ENCODE data around the gene FADS6.

FADS6 gene

DNA sequence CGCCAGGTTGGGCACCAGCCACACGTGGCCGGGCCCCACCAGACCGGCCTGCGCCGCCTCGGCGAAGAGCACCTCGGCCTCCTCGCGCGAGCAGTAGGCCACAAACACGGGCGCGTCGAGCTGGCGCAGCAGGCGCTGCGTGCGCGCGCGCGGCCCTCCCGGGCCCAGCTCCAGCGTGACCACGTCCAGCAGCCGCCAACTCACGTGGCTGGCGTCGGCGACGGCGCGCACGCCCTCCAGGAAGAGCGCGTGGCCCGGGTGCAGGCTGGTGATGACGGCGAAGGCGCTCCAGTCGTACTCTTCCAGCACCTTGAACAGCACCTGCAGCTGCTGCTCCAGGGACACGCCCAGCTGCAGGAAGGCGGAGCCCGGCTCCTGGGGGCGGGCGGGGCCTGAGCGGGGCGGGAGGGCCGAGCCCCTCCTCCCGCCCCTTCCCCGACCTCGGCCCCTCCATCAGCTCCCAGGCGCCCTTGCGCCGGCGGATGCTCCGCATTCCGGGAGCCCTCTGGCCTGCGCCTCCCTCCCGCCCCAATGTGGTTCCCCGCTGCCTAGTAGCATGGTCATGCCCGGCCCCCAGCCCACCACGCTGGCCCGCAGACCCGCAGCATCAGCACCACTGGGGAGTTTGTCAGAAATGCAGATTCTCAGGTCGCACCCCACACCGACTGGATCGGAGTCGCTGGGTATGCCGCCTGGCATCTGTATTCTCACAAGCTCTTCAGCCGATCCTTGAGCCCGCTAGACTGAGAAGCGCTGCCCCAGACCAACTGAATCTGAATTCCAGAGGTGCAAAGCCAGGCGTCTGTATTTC lies 41.0 kb downstream of the FADS6 start:
- H4K20me1 ChIP-seq (ENCODE audit: insufficient read depth, low read length, poor library complexity, severe bottlenecking): no peaks in the 10 kb centered on the region
- no peaks in the 10 kb centered on the region for H3K9me2 ChIP-seq (replicated peaks; ENCODE audit: low read depth, low read length)
- H3K79me2 ChIP-seq (ENCODE audit: insufficient read depth, low read length): no peaks in the 10 kb centered on the region
- TF ChIP-seq EZH2phosphoT487 (IDR thresholded peaks at IDR 0.05; ENCODE audit: borderline replicate concordance) (no peak), CTCF (conservative IDR thresholded peaks at IDR 0.05; ENCODE audit: low read length) (no peak)
- no peak overlapping the region for H3K9ac ChIP-seq (ENCODE audit: low read depth, low read length, poor library complexity, severe bottlenecking)
- H3K4me1 ChIP-seq (ENCODE audit: insufficient read depth, low read length, poor library complexity, severe bottlenecking): no peaks in the 10 kb centered on the region
- H3K36me3 ChIP-seq (ENCODE audit: insufficient read depth, low read length): no peaks in the 10 kb centered on the region
- H3K4me3 ChIP-seq (ENCODE audit: low read length, poor library complexity, severe bottlenecking): no peak overlapping the region
- no peaks in the 10 kb centered on the region for H3K27me3 ChIP-seq (ENCODE audit: insufficient read depth, low read length, poor library complexity, severe bottlenecking)
- no peaks in the 10 kb centered on the region for H3F3A ChIP-seq (ENCODE audit: low read depth)
- no peak overlapping the region for H3K4me2 ChIP-seq (ENCODE audit: low read depth, low read length, poor library complexity, severe bottlenecking)
- no peaks in the 10 kb centered on the region for H3K9me3 ChIP-seq (ENCODE audit: insufficient read depth, low read depth, low read length)
- H2AFZ ChIP-seq (ENCODE audit: low read length): no peak overlapping the region

GRCh38 chr17:74851612-74852236 lies 41.7 kb downstream of the FADS6 start:
- H4K20me1 ChIP-seq (ENCODE audit: insufficient read depth, low read length, poor library complexity, severe bottlenecking): no peaks in the 10 kb centered on the region
- no peaks in the 10 kb centered on the region for H3K4me1 ChIP-seq (ENCODE audit: insufficient read depth, low read length, poor library complexity, severe bottlenecking)
- TF ChIP-seq EZH2phosphoT487 (IDR thresholded peaks at IDR 0.05; ENCODE audit: borderline replicate concordance) (no peak), CTCF (conservative IDR thresholded peaks at IDR 0.05; ENCODE audit: low read length) (no peak)
- no peaks in the 10 kb centered on the region for H3K9me3 ChIP-seq (ENCODE audit: insufficient read depth, low read depth, low read length)
- no peaks in the 10 kb centered on the region for H3F3A ChIP-seq (ENCODE audit: low read depth)
- no peaks in the 10 kb centered on the region for H3K79me2 ChIP-seq (ENCODE audit: insufficient read depth, low read length)
- H2AFZ ChIP-seq (ENCODE audit: low read length): no peak overlapping the region
- no peak overlapping the region for H3K4me3 ChIP-seq (ENCODE audit: low read length, poor library complexity, severe bottlenecking)
- no peak overlapping the region for H3K4me2 ChIP-seq (ENCODE audit: low read depth, low read length, poor library complexity, severe bottlenecking)
- H3K27me3 ChIP-seq (ENCODE audit: insufficient read depth, low read length, poor library complexity, severe bottlenecking): no peaks in the 10 kb centered on the region
- no peaks in the 10 kb centered on the region for H3K9me2 ChIP-seq (replicated peaks; ENCODE audit: low read depth, low read length)
- no peaks in the 10 kb centered on the region for H3K36me3 ChIP-seq (ENCODE audit: insufficient read depth, low read length)
- H3K9ac ChIP-seq (ENCODE audit: low read depth, low read length, poor library complexity, severe bottlenecking): no peak overlapping the region

GRCh38 chr17:74850914-74851313 lies 42.5 kb downstream of the FADS6 start:
- Histone ChIP-seq H3K36me3 (ENCODE audit: insufficient read depth, low read length) (no peaks in the 10 kb centered on the region), H3F3A (ENCODE audit: low read depth) (no peaks in the 10 kb centered on the region), H3K4me1 (ENCODE audit: insufficient read depth, low read length, poor library complexity, severe bottlenecking) (no peaks in the 10 kb centered on the region), H3K9ac (ENCODE audit: low read depth, low read length, poor library complexity, severe bottlenecking) (no peak overlapping the region), H2AFZ (ENCODE audit: low read length) (no peak overlapping the region), H3K9me3 (ENCODE audit: insufficient read depth, low read depth, low read length) (no peaks in the 10 kb centered on the region), H3K27me3 (ENCODE audit: insufficient read depth, low read length, poor library complexity, severe bottlenecking) (no peaks in the 10 kb centered on the region), H3K4me2 (ENCODE audit: low read depth, low read length, poor library complexity, severe bottlenecking) (no peak overlapping the region), H4K20me1 (ENCODE audit: insufficient read depth, low read length, poor library complexity, severe bottlenecking) (no peaks in the 10 kb centered on the region), H3K9me2 (replicated peaks; ENCODE audit: low read depth, low read length) (no peaks in the 10 kb centered on the region), H3K4me3 (ENCODE audit: low read length, poor library complexity, severe bottlenecking) (no peak overlapping the region), H3K79me2 (ENCODE audit: insufficient read depth, low read length) (no peaks in the 10 kb centered on the region)
- TF ChIP-seq CTCF (conservative IDR thresholded peaks at IDR 0.05; ENCODE audit: low read length) (no peak), EZH2phosphoT487 (IDR thresholded peaks at IDR 0.05; ENCODE audit: borderline replicate concordance) (no peak)

Data from Loucy (cell line).